LNCAP (cell line): ENCODE data around the gene ADRA2B.

Experiments used
- TF ChIP-seq, protein P1 (sequence below): fragments of 450-650 bp; IDR thresholded peaks from 2 replicates; pipeline ENCODE4 v1.5.1; 2017; ENCODE audit warnings: mild to moderate bottlenecking

Gene ADRA2B

DNA sequence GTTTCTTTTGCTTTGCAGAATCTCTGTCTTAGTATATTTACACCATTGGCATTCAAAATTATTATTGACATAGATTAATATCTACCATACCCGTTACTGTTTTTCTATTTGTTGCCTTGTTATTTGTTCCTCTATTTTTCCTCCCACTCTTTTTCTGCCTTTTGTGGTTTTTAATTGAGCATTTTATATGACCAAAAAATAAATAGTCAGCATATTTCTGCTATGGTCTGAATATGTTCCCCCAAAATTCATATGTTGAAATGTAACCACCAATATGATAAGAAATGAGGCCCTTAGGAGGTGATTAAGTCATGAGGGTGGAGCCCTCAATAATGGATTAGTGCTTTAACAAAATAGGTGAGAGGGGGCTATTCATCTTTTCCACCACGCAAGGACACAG lies 35.3 kb downstream of the ADRA2B start:
- TF ChIP-seq, protein P1, sequence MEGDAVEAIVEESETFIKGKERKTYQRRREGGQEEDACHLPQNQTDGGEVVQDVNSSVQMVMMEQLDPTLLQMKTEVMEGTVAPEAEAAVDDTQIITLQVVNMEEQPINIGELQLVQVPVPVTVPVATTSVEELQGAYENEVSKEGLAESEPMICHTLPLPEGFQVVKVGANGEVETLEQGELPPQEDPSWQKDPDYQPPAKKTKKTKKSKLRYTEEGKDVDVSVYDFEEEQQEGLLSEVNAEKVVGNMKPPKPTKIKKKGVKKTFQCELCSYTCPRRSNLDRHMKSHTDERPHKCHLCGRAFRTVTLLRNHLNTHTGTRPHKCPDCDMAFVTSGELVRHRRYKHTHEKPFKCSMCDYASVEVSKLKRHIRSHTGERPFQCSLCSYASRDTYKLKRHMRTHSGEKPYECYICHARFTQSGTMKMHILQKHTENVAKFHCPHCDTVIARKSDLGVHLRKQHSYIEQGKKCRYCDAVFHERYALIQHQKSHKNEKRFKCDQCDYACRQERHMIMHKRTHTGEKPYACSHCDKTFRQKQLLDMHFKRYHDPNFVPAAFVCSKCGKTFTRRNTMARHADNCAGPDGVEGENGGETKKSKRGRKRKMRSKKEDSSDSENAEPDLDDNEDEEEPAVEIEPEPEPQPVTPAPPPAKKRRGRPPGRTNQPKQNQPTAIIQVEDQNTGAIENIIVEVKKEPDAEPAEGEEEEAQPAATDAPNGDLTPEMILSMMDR: no peak

- TF ChIP-seq, protein P1: no peak
These were observed 41.1 kb downstream of the ADRA2B start for GRCh38 chr2:96075199-96075771.

DNA sequence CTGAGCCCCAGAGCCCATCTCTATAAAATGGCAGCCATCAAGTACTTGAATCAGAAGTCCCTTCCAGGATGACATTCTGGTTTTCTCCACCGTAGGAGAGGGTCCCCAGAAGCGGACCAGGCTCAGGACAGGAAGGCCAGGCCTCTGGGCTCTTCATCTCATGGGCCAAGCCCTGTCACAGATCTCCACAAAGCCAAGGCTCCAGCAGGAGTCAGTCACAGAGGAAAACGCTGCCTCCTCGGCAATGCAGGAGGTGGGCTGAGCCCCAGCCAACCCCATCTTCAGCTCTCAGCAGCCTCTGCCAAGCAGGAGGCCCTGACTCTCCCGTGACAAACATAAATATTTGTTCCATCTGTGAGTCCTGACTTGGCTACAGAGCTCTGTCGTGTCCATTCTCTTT lies 42.2 kb downstream of the ADRA2B start:
- TF ChIP-seq, protein P1: no peak

DNA sequence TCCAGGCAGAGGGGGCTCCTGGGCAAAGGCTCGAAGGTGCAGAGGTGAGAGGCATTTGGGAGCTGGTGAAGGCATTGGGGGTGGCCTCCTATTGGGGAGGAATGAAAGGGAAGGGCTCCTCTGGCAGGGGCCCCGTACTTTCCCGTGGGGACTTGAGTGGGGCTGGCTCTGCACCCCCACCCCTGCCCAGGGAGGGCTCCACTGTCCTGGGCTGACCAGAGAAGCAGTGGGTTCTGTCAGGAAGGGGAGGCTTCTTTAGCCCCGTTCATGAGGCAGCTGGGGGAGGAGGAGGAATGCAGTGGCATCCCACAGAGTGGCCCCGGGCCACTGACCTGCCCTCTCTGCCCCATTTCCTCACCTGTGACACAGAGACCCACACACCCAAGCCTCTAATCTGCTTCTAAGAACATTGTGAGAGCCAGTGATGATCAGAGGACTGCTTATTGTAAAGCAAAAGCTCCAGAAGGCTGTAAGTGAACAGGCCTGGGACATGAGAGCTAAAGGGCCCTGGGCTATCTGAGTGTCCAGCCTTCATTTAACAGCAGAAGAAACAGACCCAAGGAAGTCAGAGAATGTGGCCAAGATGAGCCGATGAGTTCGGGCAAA lies 43.1 kb downstream of the ADRA2B start:
- TF ChIP-seq, protein P1: no peak

- TF ChIP-seq, protein P1: no peak
These were observed 43.6 kb downstream of the ADRA2B start for GRCh38 chr2:96072746-96073145.

DNA sequence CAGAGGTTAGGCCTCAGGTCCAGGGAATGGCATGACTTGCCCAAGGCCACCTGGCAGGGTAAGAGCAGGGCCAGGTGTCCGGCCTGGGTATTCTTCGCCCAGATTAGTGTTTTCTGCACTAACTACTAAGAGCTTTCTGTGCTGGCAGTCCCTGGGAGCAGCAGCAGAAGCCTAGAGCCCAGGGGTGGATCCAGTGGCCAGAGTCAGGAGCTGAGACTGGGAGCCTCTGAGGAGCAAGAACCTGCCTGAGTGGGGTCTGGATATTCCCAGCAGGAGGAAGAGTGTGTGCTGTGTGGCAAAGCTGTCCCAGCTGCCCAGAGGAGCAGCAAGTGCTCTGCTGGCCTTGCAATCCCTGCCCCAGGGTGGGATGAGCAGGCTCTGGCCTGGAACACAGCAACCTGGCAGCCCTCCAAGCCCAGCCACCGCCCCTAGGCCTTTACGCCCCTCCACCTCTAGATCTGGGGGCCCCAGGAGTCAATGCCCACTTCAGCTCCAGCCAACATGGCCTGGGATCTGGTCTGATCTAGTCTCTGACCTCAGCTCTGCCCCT lies 50.9 kb downstream of the ADRA2B start:
- TF ChIP-seq, protein P1: no peak
